H9 (cell line): ENCODE measurements around the gene STRIT1. TPM values are rescaled to one million over a fixed set of nuclear protein-coding genes. Genes with fewer than 3 reads are reported as not detected.

Experiments
- DNase-seq: peaks from one replicate; pipeline ENCODE4 v3.0.0-alpha.2; 2017
- H2AFZ ChIP-seq: one replicate; pipeline ENCODE4 v1.6.1; 2013; ENCODE audit warnings: mild to moderate bottlenecking, low read length, control low read depth, moderate library complexity
- H2AK5ac ChIP-seq: 2 replicates; pipeline ENCODE4 v1.6.1; 2013; ENCODE audit warnings: low read length, control low read depth, mixed read lengths; ENCODE audit not compliant: insufficient read length
- H2BK120ac ChIP-seq: one replicate; pipeline ENCODE4 v1.6.1; 2013; ENCODE audit warnings: low read depth, mild to moderate bottlenecking, low read length, control low read depth, inconsistent platforms; ENCODE audit not compliant: poor library complexity, severe bottlenecking
- H2BK12ac ChIP-seq: 2 replicates; pipeline ENCODE4 v1.6.1; 2013; ENCODE audit warnings: low read length, control low read depth, mixed read lengths, low read depth; ENCODE audit not compliant: insufficient read length
- H2BK15ac ChIP-seq: 2 replicates; pipeline ENCODE4 v1.6.1; 2013; ENCODE audit warnings: low read depth, low read length, control low read depth
- H2BK20ac ChIP-seq: one replicate; pipeline ENCODE4 v1.6.1; 2013; ENCODE audit warnings: low read depth, mild to moderate bottlenecking, low read length, control low read depth, inconsistent platforms; ENCODE audit not compliant: poor library complexity, severe bottlenecking
- H2BK5ac ChIP-seq: 2 replicates; pipeline ENCODE4 v1.6.1; 2013; ENCODE audit warnings: low read length, control low read depth, mixed read lengths; ENCODE audit not compliant: insufficient read length
- H3K14ac ChIP-seq: 2 replicates; pipeline ENCODE4 v1.6.1; 2013; ENCODE audit warnings: low read length, control low read depth; ENCODE audit not compliant: insufficient read depth
- H3K18ac ChIP-seq: 2 replicates; pipeline ENCODE4 v1.6.1; 2013; ENCODE audit warnings: low read depth, mild to moderate bottlenecking, mixed read lengths, low read length, control low read depth; ENCODE audit not compliant: insufficient read length
- H3K23ac ChIP-seq: 2 replicates; pipeline ENCODE4 v1.6.1; 2013; ENCODE audit warnings: low read length, control low read depth, mixed read lengths, low read depth; ENCODE audit not compliant: insufficient read length
- H3K23me2 ChIP-seq: 2 replicates; pipeline ENCODE4 v1.6.1; 2013; ENCODE audit warnings: low read depth, mild to moderate bottlenecking, mixed read lengths, low read length, control low read depth; ENCODE audit not compliant: insufficient read length, poor library complexity, severe bottlenecking
- H3K27ac ChIP-seq: 2 replicates; pipeline ENCODE4 v1.5.1; 2013; ENCODE audit warnings: low read length, control low read depth, mixed read lengths, low read depth; ENCODE audit not compliant: insufficient read length
- H3K27me3 ChIP-seq: 2 replicates; pipeline ENCODE4 v1.6.1; 2013; ENCODE audit warnings: low read length, control low read depth, inconsistent platforms; ENCODE audit not compliant: insufficient read depth
- H3K4ac ChIP-seq: 2 replicates; pipeline ENCODE4 v1.6.1; 2013; ENCODE audit warnings: low read depth, mild to moderate bottlenecking, control low read depth, inconsistent platforms, low read length, moderate library complexity
- H3K4me1 ChIP-seq: 2 replicates; pipeline ENCODE4 v1.6.1; 2013; ENCODE audit warnings: low read length, control low read depth, inconsistent platforms; ENCODE audit not compliant: insufficient read depth
- H3K4me2 ChIP-seq: 2 replicates; pipeline ENCODE4 v1.6.1; 2013; ENCODE audit warnings: low read length, control low read depth, mixed read lengths; ENCODE audit not compliant: insufficient read length, insufficient read depth
- H3K56ac ChIP-seq: 2 replicates; pipeline ENCODE4 v1.6.1; 2013; ENCODE audit warnings: low read depth, mild to moderate bottlenecking, mixed read lengths, low read length, control low read depth; ENCODE audit not compliant: insufficient read length
- H3K79me1 ChIP-seq: 2 replicates; pipeline ENCODE4 v1.6.1; 2013; ENCODE audit warnings: low read depth, mild to moderate bottlenecking, moderate library complexity, low read length, control low read depth, inconsistent platforms; ENCODE audit not compliant: insufficient read depth, poor library complexity, severe bottlenecking
- H3K79me2 ChIP-seq: 2 replicates; pipeline ENCODE4 v1.6.1; 2013; ENCODE audit warnings: low read length, control low read depth, inconsistent platforms; ENCODE audit not compliant: insufficient read depth
- H3K9ac ChIP-seq: 2 replicates; pipeline ENCODE4 v1.6.1; 2013; ENCODE audit warnings: low read length, control low read depth, mixed read lengths; ENCODE audit not compliant: insufficient read length; ENCODE audit errors: extremely low read depth
- H3K9me3 ChIP-seq: one replicate; pipeline ENCODE4 v1.6.1; 2013; ENCODE audit warnings: low read depth, low read length, inconsistent platforms; ENCODE audit not compliant: control insufficient read depth
- H3T11ph ChIP-seq: one replicate; pipeline ENCODE4 v1.6.1; 2013; ENCODE audit warnings: mild to moderate bottlenecking, low read length, control low read depth, inconsistent platforms
- H4K20me1 ChIP-seq: one replicate; pipeline ENCODE4 v1.6.1; 2013; ENCODE audit not compliant: control insufficient read depth, insufficient read length, insufficient read depth
- H4K5ac ChIP-seq: 2 replicates; pipeline ENCODE4 v1.6.1; 2013; ENCODE audit warnings: low read depth, mild to moderate bottlenecking, mixed read lengths, low read length, control low read depth; ENCODE audit not compliant: insufficient read length
- H4K8ac ChIP-seq: replicated peaks from 2 replicates; pipeline ENCODE4 v1.6.1; 2013; ENCODE audit warnings: low read length, control low read depth, mixed read lengths, low read depth; ENCODE audit not compliant: insufficient read length
- H4K91ac ChIP-seq: 2 replicates; pipeline ENCODE4 v1.6.1; 2013; ENCODE audit warnings: low read depth, mild to moderate bottlenecking, moderate library complexity, mixed read lengths, low read length, control low read depth; ENCODE audit not compliant: insufficient read length
- H3K27ac Mint-ChIP-seq, 3 experiments: 2 replicates in 2 of 3; 3 replicates in 1 of 3; pipeline ENCODE4 v1.8.0; 2020 to 2021; ENCODE audit warnings: mixed read lengths in 3 of 3, mild to moderate bottlenecking in 1 of 3, moderate library complexity in 1 of 3
- H3K27me3 Mint-ChIP-seq: 2 replicates; pipeline ENCODE4 v1.8.0; 2021; ENCODE audit warnings: low read depth, mild to moderate bottlenecking, moderate library complexity, mixed read lengths
- H3K36me3 Mint-ChIP-seq, 3 experiments: 2 replicates in 2 of 3; 3 replicates in 1 of 3; pipeline ENCODE4 v1.8.0; 2020 to 2021; ENCODE audit warnings: low read depth in 3 of 3, mixed read lengths in 3 of 3; ENCODE audit not compliant: insufficient read depth in 1 of 3
- H3K4me1 Mint-ChIP-seq, 2 experiments: 2 replicates each; pipeline ENCODE4 v1.8.0; 2020; ENCODE audit warnings: mixed read lengths in 2 of 2
- H3K4me3 Mint-ChIP-seq, 2 experiments: 2 replicates in 1 of 2; 3 replicates in 1 of 2; pipeline ENCODE4 v1.8.0; 2020 to 2021; ENCODE audit warnings: mild to moderate bottlenecking in 2 of 2, mixed read lengths in 2 of 2, moderate library complexity in 1 of 2
- H3K9me3 Mint-ChIP-seq, 2 experiments: 2 replicates in 1 of 2; 3 replicates in 1 of 2; pipeline ENCODE4 v1.8.0; 2020; ENCODE audit warnings: mild to moderate bottlenecking in 2 of 2, mixed read lengths in 2 of 2, moderate library complexity in 1 of 2
- CTCF ChIP-seq: fragments of 200-600 bp; sonication (generic); conservative IDR thresholded peaks from 3 replicates; pipeline ENCODE4 v1.8.0; 2021; ENCODE audit warnings: antibody characterized with exemption, mild to moderate bottlenecking
- WGBS: extraction: QIAGEN DNeasy Blood & Tissue Kit; methylation state at CpG from one replicate; pipeline ENCODE4 v1.1.7; 2013; ENCODE audit warnings: missing lambda C conversion rate, low lambda C conversion rate, mixed read lengths; ENCODE audit not compliant: insufficient read length; ENCODE audit errors: extremely low coverage; 5-methylcytosine and 5-hydroxymethylcytosine counted together
- total RNA-seq: library from RNA; stranded (reverse); gene quantifications from 2 replicates; pipeline ENCODE4 v1.2.1, GENCODE V29; 2021

STRIT1 gene
- total RNA-seq, 1 experiment from 2014 or later, result not detected

DNA sequence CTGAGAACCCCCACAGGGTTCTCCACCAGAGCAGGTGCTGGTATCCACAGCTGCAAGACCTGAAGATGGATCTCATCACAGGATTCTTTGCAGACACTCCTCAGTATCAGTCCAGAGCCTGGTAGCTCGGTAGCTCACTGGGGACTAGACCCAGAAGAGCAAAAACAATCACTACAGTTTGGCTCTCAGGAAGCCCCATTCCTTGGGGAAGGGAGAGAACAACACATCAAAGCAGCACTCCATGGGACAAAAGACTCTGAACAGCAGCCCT is 22.2 kb downstream of the STRIT1 start:
- H3K27ac Mint-ChIP-seq, result no peak overlapping the region; a peak in 2 of 7 replicates
- no peak overlapping the region for H2BK20ac ChIP-seq
- H3K27me3 ChIP-seq, result no peaks in the 10 kb centered on the region
- H4K20me1 ChIP-seq, result no peaks in the 10 kb centered on the region
- no peak overlapping the region for H3K4me3 Mint-ChIP-seq
- no peaks in the 10 kb centered on the region for H3K23me2 ChIP-seq
- DNase-seq, result no peak
- no peak overlapping the region for H3K23ac ChIP-seq
- no peaks in the 10 kb centered on the region for H3K79me1 ChIP-seq
- H3K36me3 Mint-ChIP-seq, result peaks cover 0 to 12% (median 0%) of the 10 kb centered on the region in 3 experiments; a peak in 2 of 7 replicates
- H3K4me1 ChIP-seq, result no peaks in the 10 kb centered on the region
- H2AFZ ChIP-seq, result no peak overlapping the region
- no CpG with 5 or more reads among the region's 1 CpG for WGBS
- no peak overlapping the region for H3K4me2 ChIP-seq
- no peak overlapping the region for H4K8ac ChIP-seq
- H3K27me3 Mint-ChIP-seq, result no peaks in the 10 kb centered on the region
- no peak overlapping the region for H3K56ac ChIP-seq
- no peak overlapping the region for H4K91ac ChIP-seq
- peaks cover 0 to 2% of the 10 kb centered on the region in 2 experiments; a peak in 1 of 5 replicates for H3K9me3 Mint-ChIP-seq
- H2BK12ac ChIP-seq, result no peak overlapping the region
- H2BK15ac ChIP-seq, result no peak overlapping the region
- no peak overlapping the region for H4K5ac ChIP-seq
- no peaks in the 10 kb centered on the region for H3K9me3 ChIP-seq
- H3K18ac ChIP-seq, result no peak overlapping the region
- H2AK5ac ChIP-seq, result no peak overlapping the region
- H3K14ac ChIP-seq, result no peak overlapping the region
- H3K79me2 ChIP-seq, result no peaks in the 10 kb centered on the region
- no peak overlapping the region for H2BK120ac ChIP-seq
- H3K4me1 Mint-ChIP-seq, result peaks cover 6 to 21% of the 10 kb centered on the region in 2 experiments
- TF ChIP-seq CTCF, result no peak
- no peak overlapping the region for H3K27ac ChIP-seq
- no peak overlapping the region for H3T11ph ChIP-seq
- no peak overlapping the region for H2BK5ac ChIP-seq
- H3K4ac ChIP-seq, result no peak overlapping the region
- no peak overlapping the region for H3K9ac ChIP-seq
